Heart right ventricle (tissue), 16 donors: ENCODE measurements around the gene TADA1. TPM values are rescaled to one million over a fixed set of nuclear protein-coding genes. Genes with fewer than 3 reads are reported as not detected.
A peak's percentile ranks its signal among the peaks of the same experiment; 100 is the strongest.

Experiments
- ATAC-seq, 8 donors: fragments of 200-7000 bp; cut with Tn5 transposase; one replicate each; pipeline ENCODE4 v1.9.1; 2020; ENCODE audit warnings: mild to moderate bottlenecking in 8 of 8, moderate library complexity in 8 of 8, moderate number of reproducible peaks in 1 of 8
- DNase-seq, 2 donors: peaks; one replicate each; pipeline ENCODE4 v3.0.0-alpha.2; 2020
- H3K27ac ChIP-seq, 10 donors: fragments of 200-600 bp; sonication (generic) in 2 of 10; one replicate each; pipeline versions ENCODE4 v1.5.0 to v1.8.0; 2020 to 2022; ENCODE audit warnings: mild to moderate bottlenecking in 3 of 10
- H3K27me3 ChIP-seq, 7 donors: fragments of 200-600 bp; one replicate each; pipeline ENCODE4 v1.8.0; 2021 to 2022; ENCODE audit warnings: mild to moderate bottlenecking in 2 of 7
- H3K36me3 ChIP-seq, 9 donors: fragments of 200-600 bp; sonication (generic) in 1 of 9; one replicate each; pipeline versions ENCODE4 v1.5.0 to v1.8.0; 2020 to 2022; ENCODE audit warnings: mild to moderate bottlenecking in 2 of 9
- H3K4me1 ChIP-seq, 9 donors: fragments of 200-600 bp; sonication (generic) in 1 of 9; one replicate each; pipeline versions ENCODE4 v1.5.0 to v1.8.0; 2020 to 2022; ENCODE audit warnings: mild to moderate bottlenecking in 4 of 9
- H3K4me3 ChIP-seq, 10 donors: fragments of 200-600 bp; sonication (generic) in 2 of 10; one replicate each; pipeline versions ENCODE4 v1.5.0 to v1.8.0; 2020 to 2022; ENCODE audit warnings: mild to moderate bottlenecking in 7 of 10, moderate library complexity in 2 of 10
- H3K9me3 ChIP-seq, 11 donors: fragments of 200-600 bp in 10 of 11; sonication (generic) in 2 of 11; one replicate each; pipeline versions ENCODE4 v1.5.0 to v1.8.0; 2013 to 2022; ENCODE audit warnings: mild to moderate bottlenecking in 2 of 11, control low read depth in 1 of 11, moderate library complexity in 1 of 11
- CTCF ChIP-seq, 9 donors: fragments of 200-600 bp; sonication (generic) in 2 of 9; IDR thresholded peaks; one replicate each; pipeline versions ENCODE4 v1.5.0 to v1.8.0; 2021 to 2022; ENCODE audit warnings: antibody characterized with exemption in 9 of 9, mild to moderate bottlenecking in 5 of 9, moderate library complexity in 1 of 9
- WGBS, 2 donors: extraction: QIAGEN DNeasy Blood & Tissue Kit; methylation state at CpG; one replicate each; pipeline ENCODE4 v1.1.7; 2013; ENCODE audit warnings: inconsistent platforms in 1 of 2; 5-methylcytosine and 5-hydroxymethylcytosine counted together
- intact Hi-C, 10 donors: fragments of 100-400 bp; cut with DNase I; formaldehyde crosslinking; loops; one replicate each; pipeline versions ENCODE4 v1.11.1 to v1.14.2; 2022
- polyA plus RNA-seq, 2 donors: library from polyadenylated mRNA; stranded (reverse); fragments of 200-250 nt; gene quantifications; one replicate each; pipeline ENCODE4 v1.2.3, GENCODE V29; 2013
- total RNA-seq, 10 donors: library from RNA; stranded (reverse); fragmentation: NEBNext Ultra II Directional in 3 of 10; extraction: Animal tissue kit (Norgen Biotek cat#: 25700) in 3 of 10; gene quantifications; one replicate each; pipeline versions ENCODE4 v1.2.1 to v1.2.4, GENCODE V29; 2021 to 2023
- donor health status: Arrhythmogenic right ventricular cardiomyopathy.
- donor health status: ischemic (EF 13 %, LVEDD 7.1; RV severe dilation, severe dysfunction).
- donor health status: healthy with polysubstance abuse.
- donor health status: DM: no; HTN: yes; CAD: no.
- donor health status: DM: no; HTN: no; CAD: no.
- donor health status: ischemic (EF 25% LVEDD 6.9; RV normal size, moderate dysfunction).
- donor health status: ischemic (EF 25% LVEDD 5.7; RV mildly dilated, moderate dysfunction).
- donor health status: healthy.
- donor health status: DM: yes; HTN: yes; CAD: no.
- donor health status: Ischemic cardiomyopathy.
- donor health status: ischemic (EF 35%, LVEDD 5.7; RV mildly dilated, moderate dysfunction).
- donor health status: nonischemic (EF 11% LVEDD 7.7; RV severe dilation, severe dysfunction).
- donor health status: DM: yes; HTN: yes; CAD: no.
- donor health status: PGD.
- donor health status: ischemic (EF 29% LVEDD 5.4; RV normal size, mild dysfunction).
- donor health status: nonischemic (EF 23%, LVEDD 6.1; RV moderate dilation, normal function).

The TADA1 gene
- total and polyA plus RNA-seq, 12 donors: 6.0 to 12.8 (median 8.9) TPM

- no peak for TF ChIP-seq CTCF (IDR thresholded peaks at IDR 0.05)
- intact Hi-C loops: loop anchor here in 1 of 10 donors (10.0 kb wide), 1 partner anchor 61 kb away; the partner anchor contains the start of gene ILDR2
- no peak for ATAC-seq
- Histone ChIP-seq H3K27ac (no peak overlapping the region), H3K27me3 (peaks cover 0 to 15% (median 0%) of the 10 kb centered on the region in 7 donors), H3K9me3 (peaks cover 0 to 13% (median 0%) of the 10 kb centered on the region in 11 donors), H3K4me3 (no peak overlapping the region), H3K36me3 (no peaks in the 10 kb centered on the region), H3K4me1 (peaks cover 0 to 10% (median 0%) of the 10 kb centered on the region in 9 donors)
- no peak for DNase-seq
- WGBS, 2 donors: 79% methylated on average over 3 of the region's 3 CpGs
Measured at GRCh38 chr1:166914111-166914510, 38.0 kb upstream of the TADA1 start.

GRCh38 chr1:166911624-166912023 is 35.6 kb upstream of the TADA1 start:
- intact Hi-C loops: loop anchor here in 5 of 10 donors (2.0 to 10.0 kb wide), 3 partner anchors 63 to 147 kb away; partner anchors contain the start of gene ILDR2 (in 1 of the 5)

GRCh38 chr1:166910396-166910994 is 34.4 kb upstream of the TADA1 start:
- 0 to 2% methylated on average over 1 of the region's 1 CpG for WGBS, 2 donors
- peak; percentile 80 to 95 (median 88) for ATAC-seq

More at GRCh38 chr1:166911624-166912023, 35.6 kb upstream of the TADA1 start:
- H3K27me3 ChIP-seq: peaks cover 0 to 2% (median 0%) of the 10 kb centered on the region in 7 donors
- ATAC-seq: no peak
- 80 to 84% methylated on average over 1 of the region's 1 CpG for WGBS, 2 donors
- H3K27ac ChIP-seq: no peak overlapping the region
- TF ChIP-seq CTCF (IDR thresholded peaks at IDR 0.05): no peak
- no peak for DNase-seq
- H3K4me1 ChIP-seq: peaks cover 0 to 4% (median 0%) of the 10 kb centered on the region in 9 donors
- no peak overlapping the region for H3K4me3 ChIP-seq
- H3K9me3 ChIP-seq: peaks cover 0 to 13% (median 0%) of the 10 kb centered on the region in 11 donors
- H3K36me3 ChIP-seq: no peaks in the 10 kb centered on the region

GRCh38 chr1:166908942-166909341 is 32.9 kb upstream of the TADA1 start:
- H3K36me3 ChIP-seq: no peaks in the 10 kb centered on the region
- no peak overlapping the region for H3K27ac ChIP-seq
- no peak overlapping the region for H3K4me3 ChIP-seq
- peaks cover 0 to 13% (median 0%) of the 10 kb centered on the region in 11 donors for H3K9me3 ChIP-seq
- intact Hi-C loops: loop anchor here in 3 of 10 donors (2.0 to 5.0 kb wide), 2 partner anchors 148 to 150 kb away; no protein-coding TSS in a partner anchor
- TF ChIP-seq CTCF (IDR thresholded peaks at IDR 0.05): no peak
- DNase-seq (no peak), ATAC-seq (no peak)
- no peaks in the 10 kb centered on the region for H3K27me3 ChIP-seq
- WGBS, 2 donors: 86 to 90% methylated on average over 1 of the region's 1 CpG
- H3K4me1 ChIP-seq: peaks cover 0 to 4% (median 0%) of the 10 kb centered on the region in 9 donors

More at GRCh38 chr1:166910396-166910994, 34.4 kb upstream of the TADA1 start:
- no peak overlapping the region for H3K27ac ChIP-seq
- peaks cover 0 to 13% (median 0%) of the 10 kb centered on the region in 11 donors for H3K9me3 ChIP-seq
- peaks cover 0 to 4% (median 0%) of the 10 kb centered on the region in 9 donors for H3K4me1 ChIP-seq
- H3K27me3 ChIP-seq: no peaks in the 10 kb centered on the region
- no peak overlapping the region for H3K4me3 ChIP-seq
- intact Hi-C loops: loop anchor here in 8 of 10 donors (1.0 to 10.0 kb wide), 4 partner anchors 64 to 148 kb away; partner anchors contain the start of gene ILDR2 (in 1 of the 8)
- peak; percentile 28 to 81 (median 76) for TF ChIP-seq CTCF (IDR thresholded peaks at IDR 0.05)
- DNase-seq: peak in 1 of 2 donors; percentile 60
- H3K36me3 ChIP-seq: no peaks in the 10 kb centered on the region
